ENCODE measurements around the gene IL17RA. TPM values are rescaled to one million over a fixed set of nuclear protein-coding genes. Genes with fewer than 3 reads are reported as not detected.
A peak's percentile ranks its signal among the peaks of the same experiment; 100 is the strongest.

Gene IL17RA
- total and polyA plus RNA-seq, 3 experiments from 2014 or later: 21.7 to 30.2 (median 22.0) TPM

GRCh38 chr22:17118342-17118741 is 33.5 kb downstream of the IL17RA start:
- no peak overlapping the region for H3K27ac ChIP-seq (ENCODE audit: low read depth, low read length)
- H3K4me3 Mint-ChIP-seq: peak overlapping the region; percentile 32 to 83 (median 74)
- POLR2A ChIA-PET: no interaction called here

GRCh38 chr22:17119481-17120202 is 34.8 kb downstream of the IL17RA start:
- Histone ChIP-seq H3K9me3 (ENCODE audit: low read length) (no peaks in the 10 kb centered on the region), H3K27me3 (ENCODE audit: insufficient read depth, low read length, poor library complexity, severe bottlenecking) (peaks cover 13% of the 10 kb centered on the region), H3K4me1 (ENCODE audit: insufficient read depth, low read length) (peaks cover 61% of the 10 kb centered on the region), H3K4me3 (ENCODE audit: low read length) (no peak overlapping the region), H3K36me3 (ENCODE audit: insufficient read depth, low read length) (no peaks in the 10 kb centered on the region), H3K27ac (ENCODE audit: low read depth, low read length) (no peak overlapping the region)
- peaks cover 18 to 19% of the 10 kb centered on the region in 2 donors for H3K27me3 Mint-ChIP-seq
- CTCF ChIA-PET: interaction anchor here (1.0 kb wide), 1 partner anchor 52 kb away, joined by 5 read pairs; no protein-coding TSS in a partner anchor
- peaks cover 0 to 5% (median 0%) of the 10 kb centered on the region in 3 donors for H3K36me3 Mint-ChIP-seq
- peaks cover 49 to 59% (median 49%) of the 10 kb centered on the region in 3 donors for H3K4me1 Mint-ChIP-seq
- DNase-seq: peak in 1 of 5 donors; percentile 43
- H3K27ac Mint-ChIP-seq: no peak overlapping the region
- POLR2A ChIA-PET: interaction anchor here (1.2 kb wide), 1 partner anchor 99 kb away, joined by 3 read pairs; the partner anchor contains the start of gene ADA2
- H3K4me3 Mint-ChIP-seq: peak overlapping the region in 2 of 7 donors; percentile 45 to 58
- H3K9me3 Mint-ChIP-seq: no peaks in the 10 kb centered on the region

More at GRCh38 chr22:17118342-17118741, 33.5 kb downstream of the IL17RA start:
- Mint-ChIP-seq H3K9me3 (no peaks in the 10 kb centered on the region), H3K27ac (peak overlapping the region in 7 of 8 donors; percentile 60 to 87 (median 76)), H3K36me3 (peaks cover 0 to 2% (median 0%) of the 10 kb centered on the region in 3 donors), H3K27me3 (peaks cover 16 to 18% of the 10 kb centered on the region in 2 donors), H3K4me1 (peaks cover 52 to 62% (median 59%) of the 10 kb centered on the region in 3 donors)
- Histone ChIP-seq H3K27me3 (ENCODE audit: insufficient read depth, low read length, poor library complexity, severe bottlenecking) (peaks cover 13% of the 10 kb centered on the region), H3K36me3 (ENCODE audit: insufficient read depth, low read length) (no peaks in the 10 kb centered on the region), H3K9me3 (ENCODE audit: low read length) (no peaks in the 10 kb centered on the region), H3K4me1 (ENCODE audit: insufficient read depth, low read length) (peaks cover 64% of the 10 kb centered on the region), H3K4me3 (ENCODE audit: low read length) (peak overlapping the region; percentile 23)
- CTCF ChIA-PET: no interaction called here
- peak in 1 of 5 donors; percentile 8 for DNase-seq

DNA sequence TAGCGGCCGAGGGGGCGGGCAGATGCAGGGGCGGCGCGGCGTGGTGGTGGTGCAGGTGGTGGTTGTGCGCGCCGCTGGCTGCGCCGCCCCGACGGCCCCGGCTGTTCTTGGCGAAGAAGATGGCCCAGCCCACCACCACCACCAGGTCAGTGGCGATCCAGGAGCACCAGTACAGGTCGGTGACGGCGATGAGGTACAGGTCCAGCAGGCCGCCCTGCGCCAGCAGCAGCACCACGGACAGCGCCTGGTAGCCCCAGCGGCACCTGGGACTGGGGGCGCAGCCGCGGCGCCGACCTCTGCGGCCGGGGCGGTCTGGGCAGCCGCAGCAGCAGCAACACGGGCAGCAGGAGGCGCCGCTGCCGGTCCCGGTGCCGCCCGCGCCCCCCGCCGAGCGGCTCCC is 35.5 kb downstream of the IL17RA start:
- H3K9me3 Mint-ChIP-seq: no peaks in the 10 kb centered on the region

GRCh38 chr22:17120711-17121232 is 36.0 kb downstream of the IL17RA start:
- Histone ChIP-seq H3K27ac (ENCODE audit: low read depth, low read length) (no peak overlapping the region), H3K4me1 (ENCODE audit: insufficient read depth, low read length) (peaks cover 50% of the 10 kb centered on the region), H3K36me3 (ENCODE audit: insufficient read depth, low read length) (no peaks in the 10 kb centered on the region), H3K9me3 (ENCODE audit: low read length) (no peaks in the 10 kb centered on the region), H3K27me3 (ENCODE audit: insufficient read depth, low read length, poor library complexity, severe bottlenecking) (peaks cover 13% of the 10 kb centered on the region), H3K4me3 (ENCODE audit: low read length) (no peak overlapping the region)
- Mint-ChIP-seq H3K9me3 (no peaks in the 10 kb centered on the region), H3K36me3 (peaks cover 0 to 5% (median 0%) of the 10 kb centered on the region in 3 donors), H3K27ac (no peak overlapping the region), H3K27me3 (peaks cover 18 to 24% of the 10 kb centered on the region in 2 donors), H3K4me3 (no peak overlapping the region), H3K4me1 (peaks cover 38 to 48% (median 38%) of the 10 kb centered on the region in 3 donors)
- ChIA-PET CTCF (no interaction called here), POLR2A (no interaction called here)
- DNase-seq: peak in 1 of 5 donors; percentile 39

More for the DNA sequence above, 35.5 kb downstream of the IL17RA start:
- Histone ChIP-seq H3K9me3 (ENCODE audit: low read length) (no peaks in the 10 kb centered on the region), H3K4me3 (ENCODE audit: low read length) (no peak overlapping the region), H3K36me3 (ENCODE audit: insufficient read depth, low read length) (no peaks in the 10 kb centered on the region), H3K4me1 (ENCODE audit: insufficient read depth, low read length) (peaks cover 55% of the 10 kb centered on the region), H3K27ac (ENCODE audit: low read depth, low read length) (no peak overlapping the region), H3K27me3 (ENCODE audit: insufficient read depth, low read length, poor library complexity, severe bottlenecking) (peaks cover 13% of the 10 kb centered on the region)
- CTCF ChIA-PET: interaction anchor here (1.0 kb wide), 1 partner anchor 52 kb away, joined by 5 read pairs; no protein-coding TSS in a partner anchor
- Mint-ChIP-seq H3K4me1 (peaks cover 42 to 53% (median 43%) of the 10 kb centered on the region in 3 donors), H3K36me3 (peaks cover 0 to 5% (median 0%) of the 10 kb centered on the region in 3 donors), H3K4me3 (peak overlapping the region in 2 of 7 donors; percentile 35 to 46), H3K27me3 (peaks cover 18 to 24% of the 10 kb centered on the region in 2 donors), H3K27ac (no peak overlapping the region)
- peak; percentile 39 to 70 (median 50) for DNase-seq
- POLR2A ChIA-PET: interaction anchor here (1.2 kb wide), 1 partner anchor 99 kb away, joined by 3 read pairs; the partner anchor contains the start of gene ADA2

DNA sequence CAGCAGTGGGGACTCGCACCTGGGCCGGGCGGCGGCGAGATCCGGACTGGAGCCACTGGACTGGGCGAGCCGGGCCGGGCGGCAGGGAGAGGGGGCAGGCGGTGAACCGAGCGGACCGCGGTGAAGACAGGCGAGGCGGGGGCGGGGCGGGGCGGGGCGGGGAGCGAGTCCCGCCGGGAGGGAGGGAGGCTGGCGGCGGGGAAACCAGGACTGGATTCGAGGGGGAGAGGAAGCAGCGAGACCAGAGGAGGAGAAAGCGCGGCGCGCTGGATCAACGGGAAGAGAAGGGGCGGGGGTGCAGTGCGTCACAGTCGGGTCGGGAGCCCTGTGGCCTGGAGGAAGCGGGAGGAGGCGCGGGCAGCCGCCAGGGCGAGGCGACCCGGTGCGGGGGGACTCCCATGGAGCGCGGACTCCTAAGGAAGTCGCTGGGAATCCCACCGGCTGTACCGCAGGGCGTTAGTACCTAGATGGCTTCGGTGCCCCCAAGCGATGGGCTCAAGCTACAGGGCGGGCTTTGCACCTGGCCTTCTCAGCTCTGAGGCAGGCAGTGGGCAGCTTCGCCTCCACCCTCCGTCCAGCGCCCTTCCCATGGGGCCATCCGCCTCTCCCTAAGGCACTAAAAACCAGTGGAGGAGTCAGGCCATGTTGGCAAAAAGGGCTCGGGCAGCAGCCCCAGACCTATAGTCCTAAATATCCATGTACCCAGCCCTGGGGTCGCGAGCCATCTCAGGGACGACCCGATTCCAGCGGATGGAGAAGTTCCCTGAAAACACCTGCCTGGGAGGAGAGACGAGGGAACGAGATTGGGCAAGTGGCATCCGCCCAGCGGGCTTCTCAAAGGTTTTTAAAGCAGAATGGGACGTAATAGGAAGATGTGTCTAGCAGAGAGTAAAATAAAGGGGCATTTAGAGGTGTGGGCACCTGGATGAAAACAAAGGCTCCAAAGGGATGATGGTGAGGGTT is 36.7 kb downstream of the IL17RA start, which contains the start of gene TMEM121B:
Gene TMEM121B, minus strand, starts transcription at position 128 of the 963 bp plus-strand sequence. CDS start 233 bp downstream, outside the sequence.
- peaks cover 0 to 5% (median 0%) of the 10 kb centered on the region in 3 donors for H3K36me3 Mint-ChIP-seq
- H3K9me3 Mint-ChIP-seq: no peaks in the 10 kb centered on the region

GRCh38 chr22:17130199-17130598 is 45.4 kb downstream of the IL17RA start:
- DNase-seq: no peak
- Mint-ChIP-seq H3K4me1 (no peaks in the 10 kb centered on the region), H3K27ac (no peak overlapping the region), H3K27me3 (no peaks in the 10 kb centered on the region), H3K9me3 (no peaks in the 10 kb centered on the region), H3K4me3 (no peak overlapping the region), H3K36me3 (peaks cover 0 to 3% (median 0%) of the 10 kb centered on the region in 3 donors)
- ChIA-PET POLR2A (no interaction called here), CTCF (no interaction called here)
- Histone ChIP-seq H3K9me3 (ENCODE audit: low read length) (no peaks in the 10 kb centered on the region), H3K27ac (ENCODE audit: low read depth, low read length) (no peak overlapping the region), H3K4me1 (ENCODE audit: insufficient read depth, low read length) (no peaks in the 10 kb centered on the region), H3K27me3 (ENCODE audit: insufficient read depth, low read length, poor library complexity, severe bottlenecking) (no peaks in the 10 kb centered on the region), H3K4me3 (ENCODE audit: low read length) (no peak overlapping the region), H3K36me3 (ENCODE audit: insufficient read depth, low read length) (no peaks in the 10 kb centered on the region)

More for the DNA sequence above, 36.7 kb downstream of the IL17RA start, which contains the start of gene TMEM121B:
- Histone ChIP-seq H3K27ac (ENCODE audit: low read depth, low read length) (no peak within 1 kb of the TSS), H3K27me3 (ENCODE audit: insufficient read depth, low read length, poor library complexity, severe bottlenecking) (peaks cover 13% of the 10 kb centered on the region), H3K36me3 (ENCODE audit: insufficient read depth, low read length) (no peaks in the 10 kb centered on the region), H3K9me3 (ENCODE audit: low read length) (no peaks in the 10 kb centered on the region), H3K4me3 (ENCODE audit: low read length) (no peak within 1 kb of the TSS), H3K4me1 (ENCODE audit: insufficient read depth, low read length) (peaks cover 43% of the 10 kb centered on the region)
- H3K27me3 Mint-ChIP-seq: peaks cover 18 to 24% of the 10 kb centered on the region in 2 donors
- H3K4me1 Mint-ChIP-seq: peaks cover 30 to 41% (median 31%) of the 10 kb centered on the region in 3 donors
- CTCF ChIA-PET: interaction anchor here (1.3 kb wide), 1 partner anchor 51 kb away, joined by 3 read pairs; no protein-coding TSS in a partner anchor
- peak in 1 of 5 donors; percentile 46 for DNase-seq
- POLR2A ChIA-PET: no interaction called here
- H3K4me3 Mint-ChIP-seq: peak within 1 kb of the TSS; percentile 34 to 78 (median 48)
- peak within 1 kb of the TSS in 1 of 8 donors; percentile 56 for H3K27ac Mint-ChIP-seq

DNA sequence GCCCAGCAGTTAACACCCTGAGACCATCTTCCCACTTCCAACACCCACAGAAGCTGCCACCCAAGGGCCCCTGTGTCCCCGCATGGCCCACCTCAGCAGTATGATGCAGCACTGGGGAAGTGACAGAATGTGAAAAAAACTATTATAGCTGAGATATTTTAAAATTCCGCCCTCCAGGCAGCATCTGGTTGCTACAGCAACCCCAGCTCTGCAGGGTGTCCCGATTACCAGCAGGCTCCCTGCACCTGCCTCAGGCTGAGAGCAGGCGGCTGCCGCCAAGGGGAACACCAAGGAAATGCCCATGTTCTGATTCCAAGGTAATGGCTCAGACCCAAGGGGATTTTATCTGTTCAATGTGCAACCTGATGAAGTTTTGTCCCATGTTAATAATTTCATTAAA is 46.9 kb downstream of the IL17RA start:
- Histone ChIP-seq H3K4me1 (ENCODE audit: insufficient read depth, low read length) (no peaks in the 10 kb centered on the region), H3K4me3 (ENCODE audit: low read length) (no peak overlapping the region), H3K9me3 (ENCODE audit: low read length) (no peaks in the 10 kb centered on the region), H3K27ac (ENCODE audit: low read depth, low read length) (no peak overlapping the region), H3K27me3 (ENCODE audit: insufficient read depth, low read length, poor library complexity, severe bottlenecking) (no peaks in the 10 kb centered on the region), H3K36me3 (ENCODE audit: insufficient read depth, low read length) (no peaks in the 10 kb centered on the region)
- POLR2A ChIA-PET: no interaction called here
- no peak overlapping the region for H3K4me3 Mint-ChIP-seq
- H3K9me3 Mint-ChIP-seq: no peaks in the 10 kb centered on the region
- H3K27me3 Mint-ChIP-seq: no peaks in the 10 kb centered on the region
- DNase-seq: no peak
- H3K4me1 Mint-ChIP-seq: no peaks in the 10 kb centered on the region
- CTCF ChIA-PET: no interaction called here
- peak overlapping the region in 1 of 8 donors; percentile 43 for H3K27ac Mint-ChIP-seq
- peaks cover 0 to 5% (median 0%) of the 10 kb centered on the region in 3 donors for H3K36me3 Mint-ChIP-seq
